Adrenal gland (tissue), 12 donors: Measurements from ENCODE around the gene POLR1H. TPM values are rescaled to one million over a fixed set of nuclear protein-coding genes. Genes with fewer than 3 reads are reported as not detected.

Source experiments
- DNase-seq, 7 donors: peaks; one replicate each; pipeline ENCODE4 v3.0.0-alpha.2; 2019 to 2020
- H3K27ac ChIP-seq, 5 donors: fragments of 200-600 bp; sonication (generic) in 4 of 5; 1 replicate in 3 of 5; 2 replicates in 2 of 5; pipeline versions ENCODE4 v1.5.1 to v1.8.0; 2016 to 2020; ENCODE audit warnings: mild to moderate bottlenecking in 1 of 5
- H3K27me3 ChIP-seq: fragments of 200-600 bp; 2 replicates; pipeline ENCODE4 v1.8.0; 2021
- H3K36me3 ChIP-seq, 2 donors: fragments of 200-600 bp; replicated peaks in 1 of 2; 1 replicate in 1 of 2; 2 replicates in 1 of 2; pipeline versions ENCODE4 v1.5.1 to v1.8.0; 2018 to 2022
- H3K4me1 ChIP-seq, 2 donors: fragments of 200-600 bp; replicated peaks in 1 of 2; 1 replicate in 1 of 2; 2 replicates in 1 of 2; pipeline versions ENCODE4 v1.5.1 to v1.8.0; 2018 to 2021
- H3K4me3 ChIP-seq, 4 donors: fragments of 200-600 bp; sonication (generic) in 3 of 4; one replicate each; pipeline ENCODE4 v1.5.1; 2016 to 2018
- H3K9me3 ChIP-seq, 3 donors: fragments of 200-600 bp; sonication (generic) in 1 of 3; replicated peaks in 1 of 3; 1 replicate in 2 of 3; 2 replicates in 1 of 3; pipeline versions ENCODE4 v1.5.1 to v1.8.0; 2016 to 2021
- CTCF ChIP-seq, 6 experiments: fragments of 450-650 bp in 4 of 6; fragments of 200-600 bp in 2 of 6; sonication (generic) in 1 of 6; IDR thresholded peaks; 1 replicate in 5 of 6; 2 replicates in 1 of 6; pipeline versions ENCODE4 v1.5.1 to v1.8.0; 2016 to 2021; ENCODE audit warnings: antibody characterized with exemption in 6 of 6, mild to moderate bottlenecking in 2 of 6, moderate library complexity in 1 of 6
- POLR2A ChIP-seq, 2 donors: fragments of 450-650 bp; IDR thresholded peaks; one replicate each; pipeline ENCODE4 v1.6.1; 2017; ENCODE audit warnings: antibody characterized with exemption in 2 of 2, mild to moderate bottlenecking in 2 of 2, moderate library complexity in 1 of 2
- WGBS, 4 donors: extraction: QIAGEN DNeasy Blood & Tissue Kit in 2 of 4; methylation state at CpG; one replicate each; pipeline versions ENCODE4 v1.1.5 to v1.1.7; 2013 to 2017; 5-methylcytosine and 5-hydroxymethylcytosine counted together
- intact Hi-C, 2 donors: fragments of 100-400 bp; cut with DNase I; formaldehyde crosslinking; loops; one replicate each; pipeline versions ENCODE4 v1.14.1 to v1.15.0; 2022 to 2023
- polyA plus RNA-seq, 3 donors: library from polyadenylated mRNA; stranded (reverse); fragments of 200-250 nt in 2 of 3; fragments of 350-450 nt in 1 of 3; fragmentation: Illumina TruSeq in 1 of 3; extraction: RNeasy Lipid Tissue Mini Kit (QIAGEN cat#74804) in 1 of 3; gene quantifications; one replicate each; pipeline ENCODE4 v1.2.3, GENCODE V29; 2013 to 2014
- total RNA-seq, 9 donors: library from RNA; depleted of rRNA in 4 of 9; stranded (reverse); fragments of >200 nt in 4 of 9; fragments of 120-200 nt in 1 of 9; fragmentation: NEBNext Ultra II Directional in 1 of 9; extraction: Animal tissue kit (Norgen Biotek cat#: 25700) in 1 of 9; gene quantifications; one replicate each; pipeline versions ENCODE4 v1.1.0 to v1.2.4, GENCODE V29; 2013 to 2023
- donor health status: healthy with polysubstance abuse.
- donor health status: Bipolar disorder and iron deficiency.
- donor health status: DM: yes; HTN: yes; CAD: no.
- donor health status: DM: no; HTN: no; CAD: no.
- donor health status: DM: no; HTN: no; CAD: no.
- donor health status: DM: yes; HTN: yes; CAD: no.

The POLR1H gene
- total and polyA plus RNA-seq, 12 donors, result 6.8 to 75.1 (median 32.4) TPM

- Histone ChIP-seq H3K27ac (peak within 1 kb of the TSS; percentile 35 to 84 (median 64)), H3K4me1 (peaks cover 25 to 31% of the 10 kb centered on the region in 2 donors), H3K4me3 (peak within 1 kb of the TSS in 1 of 4 donors; percentile 36), H3K9me3 (no peaks in the 10 kb centered on the region), H3K36me3 (no peaks in the 10 kb centered on the region), H3K27me3 (peaks cover 10% of the 10 kb centered on the region)
- 3 to 7% (median 4%) methylated on average over 24 to 64 of the region's 64 CpGs for WGBS, 4 donors
- no peak for TF ChIP-seq POLR2A (IDR thresholded peaks at IDR 0.05)
- TF ChIP-seq CTCF (IDR thresholded peaks at IDR 0.05), result no peak
- intact Hi-C loops, result no loop called here
- no peak for DNase-seq
These were observed 14.2 kb downstream of the POLR1H start, which contains the start of gene RNF39 for GRCh38 chr6:30075094-30075789. TSS of gene RNF39 (minus strand) at chr6:30075769. CDS start at chr6:30075585, 184 bp downstream.

GRCh38 chr6:30075790-30076732 lies 15.0 kb downstream of the POLR1H start:
- no peaks in the 10 kb centered on the region for H3K9me3 ChIP-seq
- peak overlapping the region; percentile 35 to 84 (median 64) for H3K27ac ChIP-seq
- peak in 5 of 7 donors; percentile 55 to 71 (median 62) for DNase-seq
- no peaks in the 10 kb centered on the region for H3K36me3 ChIP-seq
- H3K4me3 ChIP-seq, result peak overlapping the region in 1 of 4 donors; percentile 36
- TF ChIP-seq CTCF (IDR thresholded peaks at IDR 0.05) (peak in 4 of 6 experiments; percentile 13 to 29 (median 24)), POLR2A (IDR thresholded peaks at IDR 0.05) (peak in 1 of 2 donors; percentile 54)
- H3K4me1 ChIP-seq, result peaks cover 25 to 28% of the 10 kb centered on the region in 2 donors
- peaks cover 10% of the 10 kb centered on the region for H3K27me3 ChIP-seq
- WGBS, 4 donors, result 36 to 44% (median 41%) methylated on average over 12 to 22 of the region's 22 CpGs
- intact Hi-C loops, result no loop called here

GRCh38 chr6:30077218-30077617 lies 16.2 kb downstream of the POLR1H start:
- H3K27me3 ChIP-seq, result peaks cover 10% of the 10 kb centered on the region
- DNase-seq, result no peak
- peak overlapping the region in 1 of 5 donors; percentile 49 for H3K27ac ChIP-seq
- peaks cover 22 to 25% of the 10 kb centered on the region in 2 donors for H3K4me1 ChIP-seq
- TF ChIP-seq CTCF (IDR thresholded peaks at IDR 0.05), result no peak
- TF ChIP-seq POLR2A (IDR thresholded peaks at IDR 0.05), result no peak
- no peak overlapping the region for H3K4me3 ChIP-seq
- intact Hi-C loops, result no loop called here
- no peaks in the 10 kb centered on the region for H3K9me3 ChIP-seq
- H3K36me3 ChIP-seq, result no peaks in the 10 kb centered on the region
- 59 to 77% (median 66%) methylated on average over 4 of the region's 4 CpGs for WGBS, 4 donors

- H3K4me1 ChIP-seq, result peaks cover 10 to 12% of the 10 kb centered on the region in 2 donors
- no peak for TF ChIP-seq CTCF (IDR thresholded peaks at IDR 0.05)
- no peak for TF ChIP-seq POLR2A (IDR thresholded peaks at IDR 0.05)
- H3K27ac ChIP-seq, result no peak overlapping the region
- 66 to 81% (median 70%) methylated on average over 5 of the region's 5 CpGs for WGBS, 4 donors
- H3K27me3 ChIP-seq, result no peaks in the 10 kb centered on the region
- no peak overlapping the region for H3K4me3 ChIP-seq
- H3K36me3 ChIP-seq, result no peaks in the 10 kb centered on the region
- intact Hi-C loops, result no loop called here
- DNase-seq, result no peak
- H3K9me3 ChIP-seq, result no peaks in the 10 kb centered on the region
These were observed 26.8 kb downstream of the POLR1H start for GRCh38 chr6:30087876-30088275.
